DMS 273 treated with DMSO at 0.1 percent for 48 hours (cell line): ENCODE results near the gene YES1.
"Not testable (repeated sequence)": the region's sequence is repeated elsewhere in the genome, so short reads cannot be mapped to it uniquely, and the experiment has no call there.

Experiments
- DNase-seq: peaks from one replicate; lab custom pipeline; 2025; lab: John Stamatoyannopoulos, UW

YES1 gene

DNA sequence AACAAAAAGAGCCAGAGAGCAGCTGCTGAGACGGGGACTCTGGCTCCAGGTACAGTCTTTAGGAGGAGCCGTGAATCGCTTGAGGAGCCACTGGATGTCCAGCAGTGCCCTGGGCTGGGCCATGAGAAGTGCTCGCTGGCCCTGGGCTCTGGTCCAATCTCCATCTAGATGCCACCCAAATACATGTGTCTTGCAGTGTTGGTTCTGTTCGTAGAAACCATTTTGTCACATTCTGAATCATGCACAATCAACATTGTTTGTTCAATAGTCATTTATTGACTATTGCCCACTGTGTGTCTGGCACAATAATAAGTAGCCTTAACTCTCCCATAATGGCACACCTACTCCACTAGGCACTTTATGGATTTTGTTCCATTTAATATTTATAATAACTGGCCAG, 128.5 kb downstream of the YES1 start:
- DNase-seq: no peak

DNA sequence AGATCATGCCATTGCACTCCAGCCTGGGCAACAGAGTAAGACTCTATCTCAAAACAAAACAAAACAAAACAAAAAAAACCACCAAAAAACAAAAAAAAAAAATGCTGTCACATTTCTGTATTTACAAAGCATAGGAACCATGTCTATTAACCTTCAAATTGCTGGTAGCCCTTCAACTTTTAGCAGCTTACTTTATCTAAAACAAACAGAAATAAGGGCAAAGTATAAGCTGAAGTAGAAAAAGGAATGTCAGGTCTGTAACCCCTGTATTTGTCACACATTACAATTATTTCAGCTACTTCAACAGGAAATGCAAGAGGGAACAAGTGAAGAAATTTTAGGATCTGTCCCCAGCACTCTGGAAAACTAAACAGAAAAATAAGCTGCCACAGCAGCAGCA, 129.2 kb downstream of the YES1 start:
- DNase-seq: no peak

- not testable (repeated sequence) for DNase-seq
These were observed 129.6 kb downstream of the YES1 start for GRCh38 chr18:682416-682815.

GRCh38 chr18:681985-682384, 130.1 kb downstream of the YES1 start:
- no peak for DNase-seq

DNA sequence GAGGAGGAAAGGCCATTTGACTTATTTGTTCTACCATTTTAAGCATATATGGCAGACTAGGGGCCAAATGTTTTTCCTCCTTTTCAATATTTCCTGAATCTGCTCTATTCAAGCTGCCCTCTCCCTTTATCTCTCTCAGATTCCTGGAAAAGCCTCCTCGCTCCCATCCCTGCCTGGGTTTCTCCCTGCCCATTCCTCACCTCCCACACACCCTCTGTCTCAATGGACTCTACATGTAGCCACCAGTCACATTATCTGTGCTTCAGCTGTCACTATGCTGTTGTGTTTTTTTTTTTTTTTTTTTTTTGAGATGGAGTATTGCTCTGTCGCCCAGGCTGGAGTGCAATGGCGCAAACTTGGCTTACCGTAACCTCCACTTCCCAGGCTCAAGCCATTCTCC, 131.7 kb downstream of the YES1 start:
- no peak for DNase-seq

DNA sequence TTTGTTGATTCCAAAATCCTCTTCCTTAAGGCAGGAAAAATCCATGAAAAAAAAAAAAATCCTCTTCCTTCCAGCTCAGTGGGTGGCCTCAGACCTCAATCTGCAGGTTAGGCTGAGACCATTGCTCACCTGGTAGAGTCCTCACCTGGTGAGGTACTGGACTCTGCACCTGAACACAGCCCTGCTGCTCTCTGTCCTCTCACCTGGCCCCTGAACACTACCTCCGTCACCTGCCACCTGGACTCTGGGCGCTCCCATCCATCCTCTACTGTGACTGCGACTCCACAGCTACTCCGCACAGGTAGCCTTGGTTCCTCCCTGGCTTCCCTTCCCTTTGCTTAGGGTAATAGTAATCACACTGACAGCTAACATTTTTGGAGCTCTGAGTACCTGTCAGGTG, 132.5 kb downstream of the YES1 start:
- DNase-seq: no peak

DNA sequence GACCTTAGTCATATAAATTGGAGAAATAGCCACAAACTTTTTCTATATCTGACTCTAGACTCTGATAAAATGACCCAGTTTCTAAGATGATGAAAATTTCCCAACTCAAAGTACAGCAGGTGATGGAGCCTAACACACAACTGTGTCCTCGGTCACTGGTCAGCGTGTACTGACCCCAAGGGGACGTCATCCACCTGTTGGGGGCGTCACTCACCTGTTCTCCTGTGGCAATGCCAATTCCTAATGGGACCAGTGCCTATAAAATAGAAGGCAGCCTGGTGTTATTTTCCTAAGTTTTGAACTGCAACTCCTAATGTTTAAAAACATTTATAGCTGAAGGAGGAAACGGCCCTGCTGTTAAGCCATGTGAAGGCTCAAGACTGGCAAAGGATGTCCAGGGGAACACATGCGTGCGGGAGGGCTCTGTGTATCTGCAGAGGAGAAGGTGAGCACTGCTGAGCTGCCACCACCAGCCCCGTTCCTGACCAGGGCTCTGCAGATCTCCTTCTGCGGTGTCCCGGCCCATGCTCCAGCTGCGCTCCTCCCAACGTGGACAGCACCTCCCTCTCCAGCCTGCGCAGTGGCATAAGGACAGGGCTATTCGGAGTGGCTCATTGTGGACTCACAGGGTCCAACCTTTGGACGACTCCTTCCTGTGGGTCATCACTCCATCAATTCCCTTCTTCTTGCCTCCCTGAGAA, 133.4 kb downstream of the YES1 start:
- DNase-seq: no peak

- DNase-seq: no peak
These were observed 134.1 kb downstream of the YES1 start for GRCh38 chr18:677951-678381.

DNA sequence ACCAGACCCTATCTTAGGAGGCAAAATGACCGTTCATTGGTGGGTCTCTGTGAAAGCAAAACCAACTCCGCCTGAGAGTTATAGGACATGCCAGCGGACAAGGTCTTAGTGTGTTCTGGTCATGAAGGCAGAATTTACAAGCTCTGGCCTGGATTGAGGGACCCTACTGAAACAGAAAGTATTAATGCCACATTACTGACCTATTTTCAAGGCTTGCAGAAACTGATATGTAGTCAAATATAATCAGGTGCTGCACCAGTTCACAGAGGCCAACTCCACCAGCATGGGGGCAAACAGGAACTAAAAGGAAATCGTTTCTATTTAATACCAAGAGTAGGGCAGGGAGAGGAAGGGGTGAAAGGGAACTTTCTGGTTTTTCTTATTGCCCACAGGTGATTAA, 134.9 kb downstream of the YES1 start:
- DNase-seq: no peak

GRCh38 chr18:676736-677135, 135.3 kb downstream of the YES1 start:
- no peak for DNase-seq

DNA sequence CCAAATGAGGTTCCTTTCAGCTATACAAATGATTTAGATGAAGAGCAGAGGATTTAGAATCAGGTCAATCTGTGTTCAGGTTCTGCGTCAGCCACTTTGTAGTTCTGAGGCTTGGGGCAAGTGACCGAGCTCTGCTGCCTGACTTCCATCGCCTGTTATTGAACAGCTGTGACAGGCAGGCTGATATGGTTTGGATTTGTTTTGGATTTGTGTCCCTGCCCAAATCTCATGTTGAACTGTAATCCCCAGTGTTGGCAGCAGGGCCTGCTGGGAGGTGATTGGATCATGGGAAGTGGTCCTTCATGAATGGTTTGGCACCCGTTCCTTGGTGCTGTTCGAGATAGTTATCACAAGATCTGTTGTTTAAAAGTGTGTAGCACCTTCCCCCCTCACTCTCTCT, 136.0 kb downstream of the YES1 start:
- DNase-seq: no peak

GRCh38 chr18:675307-675706, 136.7 kb downstream of the YES1 start:
- no peak for DNase-seq

DNA sequence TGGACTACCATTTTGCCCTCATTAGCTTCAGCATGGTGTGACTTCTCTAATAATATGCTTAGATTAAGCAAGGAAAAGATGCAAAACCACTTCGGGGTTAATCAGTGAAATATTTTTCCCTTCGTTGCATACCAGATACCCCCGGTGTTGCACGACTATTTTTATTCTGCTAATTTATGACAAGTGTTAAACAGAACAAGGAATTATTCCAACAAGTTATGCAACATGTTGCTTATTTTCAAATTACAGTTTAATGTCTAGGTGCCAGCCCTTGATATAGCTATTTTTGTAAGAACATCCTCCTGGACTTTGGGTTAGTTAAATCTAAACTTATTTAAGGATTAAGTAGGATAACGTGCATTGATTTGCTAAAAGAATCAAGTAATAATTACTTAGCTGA, 138.3 kb downstream of the YES1 start:
- DNase-seq: no peak

DNA sequence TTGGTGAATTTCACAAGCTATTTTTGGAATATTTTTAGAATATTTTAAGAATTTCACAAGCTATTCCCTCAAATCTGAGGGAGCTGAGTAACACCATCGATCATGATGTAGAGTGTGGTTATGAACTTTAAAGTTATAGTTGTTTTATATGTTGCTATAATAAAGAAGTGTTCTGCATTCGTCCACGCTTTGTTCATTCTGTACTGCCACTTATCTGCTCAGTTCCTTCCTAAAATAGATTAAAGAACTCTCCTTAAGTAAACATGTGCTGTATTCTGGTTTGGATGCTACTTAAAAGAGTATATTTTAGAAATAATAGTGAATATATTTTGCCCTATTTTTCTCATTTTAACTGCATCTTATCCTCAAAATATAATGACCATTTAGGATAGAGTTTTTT, 138.7 kb downstream of the YES1 start:
- DNase-seq: no peak
